ENCODE results near the gene DDX54. TPM values are rescaled to one million over a fixed set of nuclear protein-coding genes. Genes with fewer than 3 reads are reported as not detected.

DDX54 gene
- total RNA-seq, 1 experiment from 2014 or later: 101 TPM

GRCh38 chr12:113109360-113109759 is 75.9 kb downstream of the DDX54 start:
- no peaks in the 10 kb centered on the region for H3K36me3 ChIP-seq (ENCODE audit: control insufficient read depth, insufficient read depth, low read length)
- TF ChIP-seq POLR2AphosphoS5 (IDR thresholded peaks at IDR 0.05; ENCODE audit: low read depth, low read length): no peak
- no peak for TF ChIP-seq REST (IDR thresholded peaks at IDR 0.05; ENCODE audit: insufficient read depth in 1 of 2, low read depth in 2 of 2, low read length in 1 of 2)
- no peak for TF ChIP-seq CTCF (IDR thresholded peaks at IDR 0.05)
- no peak for TF ChIP-seq TCF7L2 (IDR thresholded peaks at IDR 0.05; ENCODE audit: low read depth, low read length)
- no peak for TF ChIP-seq SIN3A (IDR thresholded peaks at IDR 0.05; ENCODE audit: borderline replicate concordance, insufficient read depth, low read depth, low read length)
- POLR2A ChIA-PET: no interaction called here
- intact Hi-C loops (cut with micrococcal nuclease; ENCODE audit: unreplicated experiment): no loop called here
- H3K4me1 ChIP-seq (ENCODE audit: control insufficient read depth, insufficient read depth, low read length): no peaks in the 10 kb centered on the region
- no peaks in the 10 kb centered on the region for H3K9me3 ChIP-seq (ENCODE audit: control insufficient read depth, insufficient read depth, low read depth, low read length)
- H3K27me3 ChIP-seq (ENCODE audit: control insufficient read depth, insufficient read depth, low read length): no peaks in the 10 kb centered on the region
- in situ Hi-C loops (cut with HindIII; ENCODE audit: low pct_unique_long_range_greater_than_20kb, low sequenced_read_pairs): no loop called here
- BruUV-seq (replicated peaks): no TSS peak
- CTCF ChIA-PET: no interaction called here
- ATAC-seq (no peak), DNase-seq (ENCODE audit: low read depth, low spot score) (no peak)
- H3K27ac ChIP-seq (ENCODE audit: low read length): no peak overlapping the region
- H3K4me3 ChIP-seq (ENCODE audit: low read depth in 2 of 2, low read length in 2 of 2): no peak overlapping the region

- BruUV-seq (replicated peaks): no TSS peak
- Histone ChIP-seq H3K27ac (ENCODE audit: low read length) (no peak overlapping the region), H3K4me1 (ENCODE audit: control insufficient read depth, insufficient read depth, low read length) (no peaks in the 10 kb centered on the region), H3K27me3 (ENCODE audit: control insufficient read depth, insufficient read depth, low read length) (no peaks in the 10 kb centered on the region), H3K9me3 (ENCODE audit: control insufficient read depth, insufficient read depth, low read depth, low read length) (no peaks in the 10 kb centered on the region), H3K36me3 (ENCODE audit: control insufficient read depth, insufficient read depth, low read length) (no peaks in the 10 kb centered on the region), H3K4me3 (ENCODE audit: low read depth in 2 of 2, low read length in 2 of 2) (no peak overlapping the region)
- ChIA-PET CTCF (no interaction called here), POLR2A (no interaction called here)
- TF ChIP-seq TCF7L2 (IDR thresholded peaks at IDR 0.05; ENCODE audit: low read depth, low read length) (no peak), REST (IDR thresholded peaks at IDR 0.05; ENCODE audit: insufficient read depth in 1 of 2, low read depth in 2 of 2, low read length in 1 of 2) (no peak), POLR2AphosphoS5 (IDR thresholded peaks at IDR 0.05; ENCODE audit: low read depth, low read length) (no peak), SIN3A (IDR thresholded peaks at IDR 0.05; ENCODE audit: borderline replicate concordance, insufficient read depth, low read depth, low read length) (no peak), CTCF (IDR thresholded peaks at IDR 0.05) (no peak)
- in situ Hi-C loops (cut with HindIII; ENCODE audit: low pct_unique_long_range_greater_than_20kb, low sequenced_read_pairs) (no loop called here), intact Hi-C loops (cut with micrococcal nuclease; ENCODE audit: unreplicated experiment) (no loop called here)
- ATAC-seq (no peak), DNase-seq (ENCODE audit: low read depth, low spot score) (no peak)
Measured at GRCh38 chr12:113108308-113108707, 77.0 kb downstream of the DDX54 start.

Small RNA genes lying within 50 kb of the gene (microRNA-seq; reads per million reads assigned to microRNA genes)
- gene MIR7106 (ENCODE audit: unreplicated experiment): not detected

Other genes with a start within 250 kb of the DDX54 start
- 33.3 TPM for gene OAS3, start 247.0 kb downstream of the DDX54 start, total RNA-seq (2021; ENCODE audit: unreplicated experiment)
- gene OAS2, start 207.0 kb downstream of the DDX54 start, total RNA-seq (2021; ENCODE audit: unreplicated experiment): 2.7 TPM
- 0.44 TPM for gene DTX1, start 128.7 kb downstream of the DDX54 start, total RNA-seq (2021; ENCODE audit: unreplicated experiment)
- 0.28 TPM for gene RASAL1, start 49.7 kb downstream of the DDX54 start, total RNA-seq (2021; ENCODE audit: unreplicated experiment)
- 0.10 TPM for gene CFAP73, start 35.8 kb downstream of the DDX54 start, total RNA-seq (2021; ENCODE audit: unreplicated experiment)
- gene RITA1, start 243 bp upstream of the DDX54 start, total RNA-seq (2021; ENCODE audit: unreplicated experiment): 41.0 TPM
- gene TPCN1, start 36.0 kb upstream of the DDX54 start, total RNA-seq (2021; ENCODE audit: unreplicated experiment): 75.2 TPM
- 26.7 TPM for gene SLC8B1, start 149.6 kb upstream of the DDX54 start, total RNA-seq (2021; ENCODE audit: unreplicated experiment)
- gene PLBD2, start 173.1 kb upstream of the DDX54 start, total RNA-seq (2021; ENCODE audit: unreplicated experiment): 69.7 TPM
- 0.15 TPM for gene SDS, start 218.4 kb upstream of the DDX54 start, total RNA-seq (2021; ENCODE audit: unreplicated experiment)
- gene SDSL, start 236.9 kb upstream of the DDX54 start, total RNA-seq (2021; ENCODE audit: unreplicated experiment): 5.8 TPM